Right lobe of liver (tissue), 4 donors: Measurements from ENCODE around the gene AK5.

Experiments
- POLR2A ChIP-seq: fragments of 450-650 bp; IDR thresholded peaks from one replicate; pipeline ENCODE4 v1.6.1; 2017; ENCODE audit warnings: antibody characterized with exemption, mild to moderate bottlenecking
- TF ChIP-seq, protein P1 (sequence below), 4 donors: fragments of 200-600 bp in 3 of 4; fragments of 450-650 bp in 1 of 4; IDR thresholded peaks; one replicate each; pipeline versions ENCODE4 v1.5.1 to v1.8.0; 2016 to 2022; ENCODE audit warnings: antibody characterized with exemption in 4 of 4, mild to moderate bottlenecking in 2 of 4
- donor health status: DM: no; HTN: no; CAD: no.
- donor health status: DM: no; HTN: no; CAD: no.
- donor health status: DM: no; HTN: yes; CAD: no.

DNA sequence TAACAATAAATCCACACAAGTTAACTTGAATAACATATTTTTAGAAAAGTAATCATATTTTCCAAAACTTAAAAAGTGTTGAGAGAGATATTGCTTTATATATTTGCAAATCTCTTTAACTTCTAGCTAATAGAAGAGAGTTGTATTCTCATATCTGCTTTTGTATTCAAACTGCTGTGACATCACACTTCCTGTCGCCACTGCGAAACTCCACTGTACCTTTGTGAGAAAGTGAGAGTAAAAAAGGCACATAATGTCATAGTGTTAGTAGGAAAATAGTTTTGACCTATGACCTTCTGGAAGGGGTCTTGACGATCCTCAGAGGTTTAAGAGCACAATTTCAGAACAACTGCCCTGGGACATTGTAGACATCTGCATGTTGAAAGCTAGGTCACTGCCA is 21.6 kb downstream of the AK5 start:
- TF ChIP-seq, protein P1, sequence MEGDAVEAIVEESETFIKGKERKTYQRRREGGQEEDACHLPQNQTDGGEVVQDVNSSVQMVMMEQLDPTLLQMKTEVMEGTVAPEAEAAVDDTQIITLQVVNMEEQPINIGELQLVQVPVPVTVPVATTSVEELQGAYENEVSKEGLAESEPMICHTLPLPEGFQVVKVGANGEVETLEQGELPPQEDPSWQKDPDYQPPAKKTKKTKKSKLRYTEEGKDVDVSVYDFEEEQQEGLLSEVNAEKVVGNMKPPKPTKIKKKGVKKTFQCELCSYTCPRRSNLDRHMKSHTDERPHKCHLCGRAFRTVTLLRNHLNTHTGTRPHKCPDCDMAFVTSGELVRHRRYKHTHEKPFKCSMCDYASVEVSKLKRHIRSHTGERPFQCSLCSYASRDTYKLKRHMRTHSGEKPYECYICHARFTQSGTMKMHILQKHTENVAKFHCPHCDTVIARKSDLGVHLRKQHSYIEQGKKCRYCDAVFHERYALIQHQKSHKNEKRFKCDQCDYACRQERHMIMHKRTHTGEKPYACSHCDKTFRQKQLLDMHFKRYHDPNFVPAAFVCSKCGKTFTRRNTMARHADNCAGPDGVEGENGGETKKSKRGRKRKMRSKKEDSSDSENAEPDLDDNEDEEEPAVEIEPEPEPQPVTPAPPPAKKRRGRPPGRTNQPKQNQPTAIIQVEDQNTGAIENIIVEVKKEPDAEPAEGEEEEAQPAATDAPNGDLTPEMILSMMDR (IDR thresholded peaks at IDR 0.05) = no peak
- no peak for TF ChIP-seq POLR2A
